GM19351 (cell line): ENCODE results near the gene MPPED2.

ENCODE experiments used
- ATAC-seq: cut with Tn5 transposase; IDR thresholded peaks from one replicate; pipeline ENCODE4 v1.9.1; 2021; ENCODE audit warnings: mild to moderate bottlenecking, moderate library complexity; ENCODE audit not compliant: unreplicated experiment

Gene MPPED2

DNA sequence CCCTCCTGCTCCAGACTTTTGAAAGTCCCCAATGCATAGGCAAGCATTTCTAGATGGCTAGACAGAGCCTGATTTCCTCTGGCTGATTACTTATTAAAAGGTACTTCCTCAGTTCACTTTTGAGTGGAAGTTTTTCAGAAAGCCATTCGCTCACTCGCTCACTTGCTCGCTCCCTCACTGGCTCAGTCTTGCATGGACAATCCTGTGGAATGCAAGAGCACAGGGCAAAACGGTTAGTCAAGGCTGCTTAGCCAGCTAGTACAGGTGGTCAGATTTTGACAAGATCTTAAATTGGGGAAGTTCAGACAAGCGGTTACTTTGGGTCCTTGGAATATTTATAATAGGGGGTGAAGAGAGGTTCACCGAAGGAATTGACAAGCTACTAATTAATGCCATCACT, 162.3 kb downstream of the MPPED2 start:
- no peak for ATAC-seq

DNA sequence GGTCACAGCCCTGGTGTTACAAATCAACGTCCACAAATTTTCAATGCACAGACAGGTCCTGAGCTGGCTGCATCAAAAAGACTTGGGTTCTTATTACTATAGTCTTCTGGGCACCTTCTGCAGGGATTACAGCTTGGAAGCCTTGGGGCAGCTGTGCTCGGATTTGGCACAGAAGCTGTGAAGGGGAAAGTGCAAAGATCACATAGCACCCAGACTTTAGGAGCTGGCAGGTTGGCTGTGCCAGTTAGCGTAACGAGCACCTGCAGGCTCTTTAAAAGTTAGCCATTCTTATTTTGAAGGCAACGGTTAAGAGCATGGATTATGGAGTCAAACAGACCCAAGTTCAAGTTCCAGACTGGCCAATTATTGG, 162.9 kb downstream of the MPPED2 start:
- ATAC-seq: no peak

DNA sequence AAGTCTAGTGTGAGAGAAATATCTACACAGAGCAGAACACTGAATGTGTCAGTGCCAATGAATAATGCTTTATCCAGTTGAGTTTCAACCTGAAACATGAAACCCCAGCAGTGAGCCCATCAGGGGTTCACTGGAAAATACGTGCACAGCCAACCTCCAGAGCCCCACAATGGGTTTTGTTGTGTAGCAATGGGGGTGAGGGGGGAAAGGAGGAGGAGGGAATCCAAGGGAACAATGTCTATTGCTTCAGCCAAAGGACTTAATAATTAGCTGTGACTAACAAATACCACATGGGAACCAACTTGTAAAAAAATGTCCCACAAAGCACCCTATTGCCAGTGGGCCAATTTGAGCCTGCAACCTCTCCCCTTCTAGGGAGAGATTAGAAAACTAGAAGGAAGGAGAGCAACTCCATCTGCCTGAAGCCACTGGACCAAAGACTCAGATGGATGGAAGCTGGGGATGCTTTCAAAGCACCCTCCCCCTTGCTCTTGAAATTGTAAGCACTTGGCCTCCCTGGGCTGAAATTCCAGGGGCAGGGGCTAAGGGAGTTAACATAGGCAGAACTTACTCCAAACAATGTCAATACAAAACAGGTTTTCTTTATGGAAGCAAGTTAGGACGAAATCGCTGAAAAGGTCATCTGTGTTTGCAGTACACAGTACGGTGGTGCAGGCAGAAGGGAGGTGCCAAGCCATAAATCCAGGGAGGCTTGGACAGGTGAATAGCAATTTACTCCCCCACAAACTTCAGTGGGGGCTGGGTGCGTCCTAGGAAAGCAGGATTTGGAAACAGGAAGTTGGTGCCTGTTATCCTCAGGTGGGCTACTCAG, 163.5 kb downstream of the MPPED2 start:
- no peak for ATAC-seq

GRCh38 chr11:30420233-30420787, 165.8 kb downstream of the MPPED2 start:
- ATAC-seq: no peak

GRCh38 chr11:30414806-30415205, 171.3 kb downstream of the MPPED2 start:
- ATAC-seq: no peak

- no peak for ATAC-seq
Measured at GRCh38 chr11:30414244-30414643, 171.9 kb downstream of the MPPED2 start.

- ATAC-seq: no peak
Measured at GRCh38 chr11:30412509-30412908, 173.6 kb downstream of the MPPED2 start.

DNA sequence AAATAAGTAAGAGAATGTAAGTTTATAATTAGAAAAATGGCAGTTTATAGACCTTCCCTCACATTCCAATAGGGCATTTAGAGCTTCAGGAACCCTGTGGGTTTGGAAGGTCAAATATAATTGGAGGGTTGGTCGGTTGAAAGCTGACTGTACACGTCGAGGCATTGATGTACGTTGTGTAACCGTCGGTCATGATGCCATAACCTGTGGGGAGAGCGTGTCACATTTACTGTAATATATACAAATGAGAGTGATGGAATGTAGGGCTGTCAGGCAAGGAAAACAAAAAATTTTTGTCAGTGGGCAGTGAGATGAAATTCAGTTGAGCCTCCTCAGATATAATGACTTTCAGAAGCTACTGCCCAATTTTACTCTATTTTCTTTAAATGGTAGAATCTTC, 174.8 kb downstream of the MPPED2 start:
- no peak for ATAC-seq

DNA sequence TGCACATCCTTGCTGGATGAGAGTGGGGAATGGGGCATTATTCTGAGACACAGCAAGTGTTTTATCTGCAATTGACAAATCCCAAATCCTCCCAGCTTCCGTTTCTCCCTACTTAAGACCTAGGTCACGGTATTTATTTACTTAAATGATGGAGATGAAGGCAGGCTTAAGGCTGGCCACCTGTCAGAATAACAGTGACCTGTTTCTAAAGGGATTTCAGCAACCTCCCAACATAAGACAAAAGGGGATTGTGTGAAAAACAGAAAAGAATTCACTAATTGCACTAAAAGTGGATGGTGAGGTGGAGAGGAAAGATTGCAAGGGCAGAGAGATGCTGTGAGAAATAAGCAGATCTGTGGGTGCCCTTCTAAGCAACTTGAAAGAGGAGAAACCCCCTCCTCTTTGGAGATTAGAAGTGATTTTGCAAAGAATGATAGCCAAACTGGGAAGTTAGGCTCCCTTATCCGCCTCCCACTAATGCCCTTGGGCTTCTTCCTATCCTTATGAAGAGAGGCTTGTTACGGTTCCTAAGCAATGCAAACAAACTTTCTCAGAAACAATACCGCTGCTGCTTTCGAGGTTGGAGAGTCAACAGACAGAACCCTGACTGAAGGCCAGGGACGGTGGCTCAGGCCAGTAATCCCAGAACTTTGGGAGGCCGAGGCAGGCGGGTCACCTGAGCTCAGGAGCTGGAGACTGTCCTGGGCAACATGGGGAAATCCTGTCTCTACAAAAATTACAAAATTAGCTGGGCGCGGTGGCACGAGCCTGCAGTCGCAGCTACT, 179.0 kb downstream of the MPPED2 start:
- ATAC-seq: no peak

DNA sequence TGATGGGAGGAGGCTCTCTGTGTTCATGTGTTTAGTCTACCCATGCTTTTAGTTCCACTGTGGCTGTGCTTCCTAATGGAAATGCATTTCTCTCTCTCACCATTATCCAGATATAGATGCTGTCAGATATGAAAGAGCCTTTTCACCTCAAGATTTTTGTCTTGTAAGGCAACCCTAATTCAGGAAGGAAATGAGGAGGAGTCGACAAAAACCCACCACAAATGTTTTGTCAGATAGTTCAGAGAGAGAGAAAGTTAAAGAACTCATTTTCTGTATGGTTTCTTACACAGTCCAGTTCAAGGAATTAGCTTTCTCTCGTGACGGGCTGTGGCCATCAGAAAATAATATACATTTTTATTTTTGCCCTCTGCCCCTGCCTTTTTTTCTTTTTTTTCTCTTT, 180.8 kb downstream of the MPPED2 start:
- no peak for ATAC-seq

DNA sequence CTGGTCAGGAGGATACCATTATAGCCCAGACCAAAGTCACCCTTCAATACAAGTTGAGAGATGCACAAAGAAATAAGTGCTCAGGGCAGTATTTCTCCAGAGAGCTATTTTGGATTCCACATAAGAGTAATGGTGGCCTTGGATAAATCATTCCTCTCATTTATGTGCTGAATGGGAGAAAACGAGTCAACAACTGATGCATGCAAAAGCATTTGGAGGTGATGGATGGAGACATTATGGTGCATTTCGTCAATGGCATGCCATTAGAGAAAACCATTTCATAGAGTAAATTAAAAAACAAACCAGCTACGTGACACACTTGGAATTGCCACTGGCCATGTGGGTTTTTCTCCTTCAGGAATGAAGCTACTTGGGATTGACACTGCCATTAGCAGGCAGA, 182.0 kb downstream of the MPPED2 start:
- no peak for ATAC-seq

- no peak for ATAC-seq
Measured at GRCh38 chr11:30395751-30396150, 190.4 kb downstream of the MPPED2 start.

- ATAC-seq: no peak
Measured at GRCh38 chr11:30393012-30393411, 193.1 kb downstream of the MPPED2 start.

DNA sequence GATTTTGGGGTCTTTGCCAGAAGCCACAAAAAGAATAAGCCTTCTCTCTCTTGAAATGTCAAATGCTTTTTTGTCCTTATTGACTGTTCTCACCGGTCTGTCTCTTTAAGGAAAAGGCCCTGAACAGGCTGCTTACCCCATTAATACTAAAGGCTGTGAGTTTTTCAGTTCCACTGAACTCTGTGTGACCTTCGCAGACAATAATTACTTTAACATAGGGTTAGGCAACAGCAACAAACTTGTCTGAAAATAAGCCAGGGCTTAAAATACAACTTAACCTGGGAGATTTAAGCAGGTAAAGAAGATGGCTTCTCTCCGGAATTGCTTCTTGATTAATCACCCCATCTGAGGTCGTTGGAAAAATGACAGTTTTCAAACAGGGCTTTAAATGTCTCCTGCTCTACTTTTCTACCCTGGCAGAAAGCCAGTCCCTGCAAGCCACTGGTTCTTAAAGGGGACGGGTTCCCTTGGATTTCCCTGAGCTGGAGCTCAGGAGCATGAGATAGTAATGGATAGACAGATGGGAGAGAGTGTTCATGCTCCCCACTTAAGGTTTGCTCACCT, 193.8 kb downstream of the MPPED2 start:
- no peak for ATAC-seq

DNA sequence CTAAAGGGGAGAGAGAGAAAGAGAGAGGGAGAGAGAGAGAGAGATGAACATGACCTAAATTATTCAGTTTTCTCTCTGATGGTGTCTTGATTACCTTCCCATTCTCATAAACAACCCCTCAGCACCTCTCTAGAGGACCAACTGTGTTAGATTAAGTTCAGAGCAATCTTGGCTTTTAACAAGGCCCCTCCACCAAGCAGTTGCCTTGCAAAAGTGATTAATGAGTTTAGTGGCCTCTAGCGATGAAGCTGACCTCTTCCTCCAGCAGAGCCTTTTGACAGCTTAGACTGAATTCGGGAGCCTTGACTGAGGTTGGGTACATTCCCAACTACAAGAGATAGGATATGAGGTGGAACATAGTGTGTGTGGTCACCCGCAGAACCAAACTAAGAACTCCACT, 197.2 kb downstream of the MPPED2 start:
- no peak for ATAC-seq

- no peak for ATAC-seq
Measured at GRCh38 chr11:30387891-30388861, 198.0 kb downstream of the MPPED2 start.

- no peak for ATAC-seq
Measured at GRCh38 chr11:30381879-30382278, 204.3 kb downstream of the MPPED2 start.

- ATAC-seq: no peak
Measured at GRCh38 chr11:30380846-30381245, 205.3 kb downstream of the MPPED2 start.

DNA sequence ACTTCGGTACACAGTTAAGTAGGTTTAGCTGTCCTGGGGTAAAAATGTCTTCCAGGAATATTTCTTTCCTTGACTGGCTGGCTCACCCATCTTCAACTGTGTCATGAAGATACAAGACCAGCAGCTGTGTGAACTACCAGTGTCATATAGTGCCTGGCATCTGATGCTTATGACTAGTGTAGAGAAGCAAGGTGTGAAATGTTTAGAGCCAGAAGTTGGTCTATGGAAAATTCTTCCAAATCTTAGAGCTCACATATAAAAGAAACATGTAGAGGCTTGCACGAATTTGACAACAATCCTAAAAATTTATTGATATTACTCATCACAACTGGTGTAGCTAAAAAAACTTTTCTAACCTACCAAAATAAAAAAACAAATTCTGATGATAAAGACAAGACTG, 208.8 kb downstream of the MPPED2 start:
- no peak for ATAC-seq

GRCh38 chr11:30370164-30370563, 216.0 kb downstream of the MPPED2 start:
- ATAC-seq: no peak

DNA sequence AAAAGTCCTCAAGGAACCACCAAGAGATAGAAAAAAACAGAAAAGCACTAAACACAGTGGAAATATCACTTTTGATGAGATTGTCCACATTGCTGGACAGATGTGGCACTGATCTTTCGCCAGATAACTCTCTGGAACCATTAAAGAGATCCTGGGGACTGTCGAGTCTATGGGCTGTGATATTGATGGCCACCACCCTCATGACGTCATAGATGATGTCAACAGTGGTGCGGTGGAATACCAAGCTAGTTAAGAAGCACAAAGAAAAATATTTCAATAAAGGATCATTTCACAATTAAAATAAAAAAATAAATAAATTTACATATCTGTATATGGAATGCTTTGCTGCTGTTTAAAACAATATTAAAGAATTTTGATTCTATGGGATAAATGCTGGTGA, 217.8 kb downstream of the MPPED2 start:
- ATAC-seq: no peak
